ENCODE measurements around the gene PROC. TPM values are rescaled to one million over a fixed set of nuclear protein-coding genes. Genes with fewer than 3 reads are reported as not detected.

Gene PROC
- total RNA-seq, 1 experiment from 2014 or later: not detected

DNA sequence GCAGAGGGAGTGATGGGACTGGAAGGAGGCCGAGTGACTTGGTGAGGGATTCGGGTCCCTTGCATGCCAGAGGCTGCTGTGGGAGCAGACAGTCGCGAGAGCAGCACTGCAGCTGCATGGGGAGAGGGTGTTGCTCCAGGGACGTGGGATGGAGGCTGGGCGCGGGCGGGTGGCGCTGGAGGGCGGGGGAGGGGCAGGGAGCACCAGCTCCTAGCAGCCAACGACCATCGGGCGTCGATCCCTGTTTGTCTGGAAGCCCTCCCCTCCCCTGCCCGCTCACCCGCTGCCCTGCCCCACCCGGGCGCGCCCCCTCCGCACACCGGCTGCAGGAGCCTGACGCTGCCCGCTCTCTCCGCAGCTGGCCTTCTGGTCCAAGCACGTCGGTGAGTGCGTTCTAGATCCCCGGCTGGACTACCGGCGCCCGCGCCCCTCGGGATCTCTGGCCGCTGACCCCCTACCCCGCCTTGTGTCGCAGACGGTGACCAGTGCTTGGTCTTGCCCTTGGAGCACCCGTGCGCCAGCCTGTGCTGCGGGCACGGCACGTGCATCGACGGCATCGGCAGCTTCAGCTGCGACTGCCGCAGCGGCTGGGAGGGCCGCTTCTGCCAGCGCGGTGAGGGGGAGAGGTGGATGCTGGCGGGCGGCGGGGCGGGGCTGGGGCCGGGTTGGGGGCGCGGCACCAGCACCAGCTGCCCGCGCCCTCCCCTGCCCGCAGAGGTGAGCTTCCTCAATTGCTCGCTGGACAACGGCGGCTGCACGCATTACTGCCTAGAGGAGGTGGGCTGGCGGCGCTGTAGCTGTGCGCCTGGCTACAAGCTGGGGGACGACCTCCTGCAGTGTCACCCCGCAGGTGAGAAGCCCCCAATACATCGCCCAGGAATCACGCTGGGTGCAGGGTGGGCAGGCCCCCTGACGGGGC is 4.6 kb downstream of the PROC start:
- Histone ChIP-seq H3K4me3 (replicated peaks in 1 of 2; ENCODE audit: low read depth in 1 of 2, low read length in 2 of 2) (peak overlapping the region; percentile 35 to 50), H3K79me2 (ENCODE audit: insufficient read depth, low read length) (no peaks in the 10 kb centered on the region), H4K20me1 (ENCODE audit: insufficient read depth) (no peaks in the 10 kb centered on the region), H3K4me2 (ENCODE audit: low read length) (peak overlapping the region; percentile 73), H3K9ac (ENCODE audit: low read length) (no peak overlapping the region), H2AFZ (ENCODE audit: low read depth, low read length, poor library complexity, severe bottlenecking) (no peak overlapping the region), H3K27ac (ENCODE audit: low read depth, low read length) (no peak overlapping the region), H3K36me3 (ENCODE audit: control insufficient read depth in 1 of 2, insufficient read depth in 2 of 2, low read length in 2 of 2) (no peaks in the 10 kb centered on the region), H3K27me3 (ENCODE audit: insufficient read depth, low read length) (no peaks in the 10 kb centered on the region), H3K9me2 (ENCODE audit: insufficient read depth) (no peaks in the 10 kb centered on the region), H3K9me3 (ENCODE audit: control insufficient read depth in 1 of 2, insufficient read depth in 1 of 2, low read depth in 1 of 2, low read length in 2 of 2) (no peaks in the 10 kb centered on the region), H3K4me1 (ENCODE audit: control insufficient read depth in 1 of 2, insufficient read depth in 2 of 2, low read length in 2 of 2) (peaks cover 2 to 9% of the 10 kb centered on the region in 2 experiments; a peak in 2 of 4 replicates)
- DNase-seq (ENCODE audit: low read depth, low spot score) (no peak), ATAC-seq (peak; percentile 49)
- no TSS peak for BruUV-seq (replicated peaks)
- RAD21 ChIA-PET (ENCODE audit: low non-redundant PET in 1 of 2, low total read pairs in 2 of 2, uncharacterized antibody in 2 of 2, unreplicated experiment in 2 of 2): no interaction called here
- intact Hi-C loops (cut with micrococcal nuclease): no loop called here
- POLR2A ChIA-PET: no interaction called here
- TF ChIP-seq ELF1 (IDR thresholded peaks at IDR 0.05; ENCODE audit: borderline replicate concordance, low read depth): no peak
- no peak for TF ChIP-seq EZH2phosphoT487 (IDR thresholded peaks at IDR 0.05; ENCODE audit: borderline replicate concordance)
- TF ChIP-seq, protein P1, sequence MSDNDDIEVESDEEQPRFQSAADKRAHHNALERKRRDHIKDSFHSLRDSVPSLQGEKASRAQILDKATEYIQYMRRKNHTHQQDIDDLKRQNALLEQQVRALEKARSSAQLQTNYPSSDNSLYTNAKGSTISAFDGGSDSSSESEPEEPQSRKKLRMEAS (IDR thresholded peaks at IDR 0.05): no peak
- no peak for TF ChIP-seq CEBPB (IDR thresholded peaks at IDR 0.05; ENCODE audit: low read depth)
- TF ChIP-seq JUND (IDR thresholded peaks at IDR 0.05): no peak
- TF ChIP-seq, protein P2, sequence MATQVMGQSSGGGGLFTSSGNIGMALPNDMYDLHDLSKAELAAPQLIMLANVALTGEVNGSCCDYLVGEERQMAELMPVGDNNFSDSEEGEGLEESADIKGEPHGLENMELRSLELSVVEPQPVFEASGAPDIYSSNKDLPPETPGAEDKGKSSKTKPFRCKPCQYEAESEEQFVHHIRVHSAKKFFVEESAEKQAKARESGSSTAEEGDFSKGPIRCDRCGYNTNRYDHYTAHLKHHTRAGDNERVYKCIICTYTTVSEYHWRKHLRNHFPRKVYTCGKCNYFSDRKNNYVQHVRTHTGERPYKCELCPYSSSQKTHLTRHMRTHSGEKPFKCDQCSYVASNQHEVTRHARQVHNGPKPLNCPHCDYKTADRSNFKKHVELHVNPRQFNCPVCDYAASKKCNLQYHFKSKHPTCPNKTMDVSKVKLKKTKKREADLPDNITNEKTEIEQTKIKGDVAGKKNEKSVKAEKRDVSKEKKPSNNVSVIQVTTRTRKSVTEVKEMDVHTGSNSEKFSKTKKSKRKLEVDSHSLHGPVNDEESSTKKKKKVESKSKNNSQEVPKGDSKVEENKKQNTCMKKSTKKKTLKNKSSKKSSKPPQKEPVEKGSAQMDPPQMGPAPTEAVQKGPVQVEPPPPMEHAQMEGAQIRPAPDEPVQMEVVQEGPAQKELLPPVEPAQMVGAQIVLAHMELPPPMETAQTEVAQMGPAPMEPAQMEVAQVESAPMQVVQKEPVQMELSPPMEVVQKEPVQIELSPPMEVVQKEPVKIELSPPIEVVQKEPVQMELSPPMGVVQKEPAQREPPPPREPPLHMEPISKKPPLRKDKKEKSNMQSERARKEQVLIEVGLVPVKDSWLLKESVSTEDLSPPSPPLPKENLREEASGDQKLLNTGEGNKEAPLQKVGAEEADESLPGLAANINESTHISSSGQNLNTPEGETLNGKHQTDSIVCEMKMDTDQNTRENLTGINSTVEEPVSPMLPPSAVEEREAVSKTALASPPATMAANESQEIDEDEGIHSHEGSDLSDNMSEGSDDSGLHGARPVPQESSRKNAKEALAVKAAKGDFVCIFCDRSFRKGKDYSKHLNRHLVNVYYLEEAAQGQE (IDR thresholded peaks at IDR 0.05; ENCODE audit: low read depth): no peak
- no peak for TF ChIP-seq YY1 (IDR thresholded peaks at IDR 0.05; ENCODE audit: extremely low read depth, insufficient replicate concordance, low read depth, low read length)
- no peak for TF ChIP-seq RAD21 (IDR thresholded peaks at IDR 0.05; ENCODE audit: low read depth)
- TF ChIP-seq, protein P3, sequence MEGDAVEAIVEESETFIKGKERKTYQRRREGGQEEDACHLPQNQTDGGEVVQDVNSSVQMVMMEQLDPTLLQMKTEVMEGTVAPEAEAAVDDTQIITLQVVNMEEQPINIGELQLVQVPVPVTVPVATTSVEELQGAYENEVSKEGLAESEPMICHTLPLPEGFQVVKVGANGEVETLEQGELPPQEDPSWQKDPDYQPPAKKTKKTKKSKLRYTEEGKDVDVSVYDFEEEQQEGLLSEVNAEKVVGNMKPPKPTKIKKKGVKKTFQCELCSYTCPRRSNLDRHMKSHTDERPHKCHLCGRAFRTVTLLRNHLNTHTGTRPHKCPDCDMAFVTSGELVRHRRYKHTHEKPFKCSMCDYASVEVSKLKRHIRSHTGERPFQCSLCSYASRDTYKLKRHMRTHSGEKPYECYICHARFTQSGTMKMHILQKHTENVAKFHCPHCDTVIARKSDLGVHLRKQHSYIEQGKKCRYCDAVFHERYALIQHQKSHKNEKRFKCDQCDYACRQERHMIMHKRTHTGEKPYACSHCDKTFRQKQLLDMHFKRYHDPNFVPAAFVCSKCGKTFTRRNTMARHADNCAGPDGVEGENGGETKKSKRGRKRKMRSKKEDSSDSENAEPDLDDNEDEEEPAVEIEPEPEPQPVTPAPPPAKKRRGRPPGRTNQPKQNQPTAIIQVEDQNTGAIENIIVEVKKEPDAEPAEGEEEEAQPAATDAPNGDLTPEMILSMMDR (IDR thresholded peaks at IDR 0.05 in 2 of 3, conservative IDR thresholded peaks at IDR 0.05 in 1 of 3; ENCODE audit: borderline replicate concordance in 1 of 3, insufficient read depth in 1 of 3, low read depth in 2 of 3, low read length in 2 of 3): no peak
- no peak for TF ChIP-seq FOSL1 (IDR thresholded peaks at IDR 0.05; ENCODE audit: low read depth)
- no peak for TF ChIP-seq EGR1 (IDR thresholded peaks at IDR 0.05; ENCODE audit: low read depth)
- TF ChIP-seq POLR2AphosphoS5 (IDR thresholded peaks at IDR 0.05; ENCODE audit: low read depth, low read length): no peak
- no peak for TF ChIP-seq CBX3 (IDR thresholded peaks at IDR 0.05; ENCODE audit: low read depth)
- no peak for TF ChIP-seq SP1 (IDR thresholded peaks at IDR 0.05; ENCODE audit: low read depth)
- no peak for TF ChIP-seq SIN3A (IDR thresholded peaks at IDR 0.05; ENCODE audit: low read depth)
- TF ChIP-seq, protein P4, sequence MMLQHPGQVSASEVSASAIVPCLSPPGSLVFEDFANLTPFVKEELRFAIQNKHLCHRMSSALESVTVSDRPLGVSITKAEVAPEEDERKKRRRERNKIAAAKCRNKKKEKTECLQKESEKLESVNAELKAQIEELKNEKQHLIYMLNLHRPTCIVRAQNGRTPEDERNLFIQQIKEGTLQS (IDR thresholded peaks at IDR 0.05): no peak
- CTCF ChIA-PET: no interaction called here

Data from HCT116 (cell line).